Trophoblast cell (in vitro differentiated cells and primary cell): ENCODE results near the gene MACROD2.

Source experiments
- DNase-seq, 2 donors: peaks; one replicate each; pipeline ENCODE4 v3.0.0-alpha.2; 2016
- H2AFZ ChIP-seq: 2 replicates; pipeline ENCODE4 v1.6.1; 2013; ENCODE audit warnings: low read length, moderate library complexity, mild to moderate bottlenecking; ENCODE audit not compliant: insufficient read depth, poor library complexity
- H2AK5ac ChIP-seq: 2 replicates; pipeline ENCODE4 v1.6.1; 2013; ENCODE audit warnings: mild to moderate bottlenecking, low read length
- H2BK120ac ChIP-seq: 2 replicates; pipeline ENCODE4 v1.6.1; 2013; ENCODE audit warnings: low read length, mild to moderate bottlenecking, moderate library complexity; ENCODE audit not compliant: insufficient read depth, poor library complexity
- H2BK12ac ChIP-seq: 2 replicates; pipeline ENCODE4 v1.6.1; 2013; ENCODE audit warnings: mild to moderate bottlenecking, low read length, moderate library complexity
- H2BK5ac ChIP-seq: 2 replicates; pipeline ENCODE4 v1.6.1; 2013; ENCODE audit warnings: low read length, low read depth, moderate library complexity, mild to moderate bottlenecking; ENCODE audit not compliant: poor library complexity
- H3K14ac ChIP-seq: 2 replicates; pipeline ENCODE4 v1.6.1; 2013; ENCODE audit warnings: mild to moderate bottlenecking, low read length
- H3K18ac ChIP-seq: 2 replicates; pipeline ENCODE4 v1.6.1; 2013; ENCODE audit warnings: mild to moderate bottlenecking, low read length
- H3K23ac ChIP-seq: 2 replicates; pipeline ENCODE4 v1.6.1; 2013; ENCODE audit warnings: low read length
- H3K27ac ChIP-seq: 2 replicates; pipeline ENCODE4 v1.5.1; 2013; ENCODE audit warnings: low read depth, mild to moderate bottlenecking, inconsistent platforms, low read length, moderate library complexity
- H3K27me3 ChIP-seq: 2 replicates; pipeline ENCODE4 v1.6.1; 2013; ENCODE audit warnings: inconsistent platforms, mild to moderate bottlenecking, low read length, moderate library complexity; ENCODE audit not compliant: insufficient read depth
- H3K36me3 ChIP-seq, 2 experiments: 1 replicate in 1 of 2; 2 replicates in 1 of 2; pipeline ENCODE4 v1.6.1; 2013; ENCODE audit warnings: low read length in 2 of 2, mild to moderate bottlenecking in 2 of 2, moderate library complexity in 1 of 2; ENCODE audit not compliant: insufficient read depth in 2 of 2, control insufficient read depth in 1 of 2
- H3K4ac ChIP-seq: 2 replicates; pipeline ENCODE4 v1.6.1; 2013; ENCODE audit warnings: low read depth, mild to moderate bottlenecking, low read length, moderate library complexity
- H3K4me1 ChIP-seq, 2 experiments: 1 replicate in 1 of 2; 2 replicates in 1 of 2; pipeline ENCODE4 v1.6.1; 2013; ENCODE audit warnings: low read length in 2 of 2, mild to moderate bottlenecking in 2 of 2, moderate library complexity in 1 of 2; ENCODE audit not compliant: insufficient read depth in 2 of 2, control insufficient read depth in 1 of 2
- H3K4me2 ChIP-seq: 2 replicates; pipeline ENCODE4 v1.6.1; 2013; ENCODE audit warnings: inconsistent platforms, mild to moderate bottlenecking, low read length, moderate library complexity
- H3K4me3 ChIP-seq: 2 replicates; pipeline ENCODE4 v1.5.1; 2013; ENCODE audit warnings: mild to moderate bottlenecking, low read depth, low read length, inconsistent platforms
- H3K79me1 ChIP-seq: one replicate; pipeline ENCODE4 v1.6.1; 2013; ENCODE audit warnings: low read length
- H3K79me2 ChIP-seq: 2 replicates; pipeline ENCODE4 v1.6.1; 2013; ENCODE audit warnings: low read length, mild to moderate bottlenecking; ENCODE audit not compliant: control insufficient read depth, insufficient read depth, poor library complexity
- H3K9ac ChIP-seq: 2 replicates; pipeline ENCODE4 v1.6.1; 2013; ENCODE audit warnings: mild to moderate bottlenecking, low read length
- H3K9me3 ChIP-seq: 2 replicates; pipeline ENCODE4 v1.6.1; 2013; ENCODE audit warnings: low read depth, mild to moderate bottlenecking, control low read depth, inconsistent platforms, low read length; ENCODE audit not compliant: insufficient read depth
- H4K12ac ChIP-seq: 2 replicates; pipeline ENCODE4 v1.6.1; 2013; ENCODE audit warnings: low read depth, mild to moderate bottlenecking, low read length, moderate library complexity
- H4K8ac ChIP-seq: 2 replicates; pipeline ENCODE4 v1.6.1; 2013; ENCODE audit warnings: low read depth, mild to moderate bottlenecking, low read length, moderate library complexity
- H4K91ac ChIP-seq: one replicate; pipeline ENCODE4 v1.6.1; 2013; ENCODE audit warnings: low read depth, mild to moderate bottlenecking, low read length, moderate library complexity
- whole genome bisulfite sequencing: extraction: QIAGEN DNeasy Blood & Tissue Kit; methylation state at CpG from one replicate; pipeline ENCODE4 v1.1.7; 2013; ENCODE audit warnings: missing lambda C conversion rate; ENCODE audit not compliant: insufficient read length, insufficient coverage; ENCODE audit errors: extremely low coverage; 5-methylcytosine and 5-hydroxymethylcytosine counted together

Gene MACROD2

GRCh38 chr20:14414560-14414959 lies 419.2 kb downstream of the MACROD2 start:
- Histone ChIP-seq H3K4ac (no peak overlapping the region), H3K27me3 (no peaks in the 10 kb centered on the region), H2BK120ac (no peak overlapping the region), H3K4me1 (peaks cover 2% of the 10 kb centered on the region in 2 experiments), H3K79me2 (no peaks in the 10 kb centered on the region), H3K4me3 (no peak overlapping the region), H3K36me3 (no peaks in the 10 kb centered on the region), H2BK5ac (no peak overlapping the region), H2BK12ac (no peak overlapping the region), H3K4me2 (no peak overlapping the region), H4K91ac (no peak overlapping the region), H3K18ac (no peak overlapping the region), H3K79me1 (peaks cover 2% of the 10 kb centered on the region), H3K27ac (no peak overlapping the region), H3K23ac (no peak overlapping the region), H2AFZ (no peak overlapping the region), H3K9ac (no peak overlapping the region), H3K9me3 (no peaks in the 10 kb centered on the region), H4K8ac (no peak overlapping the region), H3K14ac (no peak overlapping the region), H4K12ac (no peak overlapping the region), H2AK5ac (no peak overlapping the region)
- no CpG with 5 or more reads among the region's 2 CpGs for WGBS
- DNase-seq, result no peak

GRCh38 chr20:14415467-14415866 lies 420.2 kb downstream of the MACROD2 start:
- H3K18ac ChIP-seq, result no peak overlapping the region
- H2AFZ ChIP-seq, result no peak overlapping the region
- no peak overlapping the region for H2BK12ac ChIP-seq
- no peak overlapping the region for H4K91ac ChIP-seq
- H3K23ac ChIP-seq, result no peak overlapping the region
- H3K9ac ChIP-seq, result no peak overlapping the region
- peaks cover 2% of the 10 kb centered on the region in 2 experiments for H3K4me1 ChIP-seq
- no peak overlapping the region for H3K27ac ChIP-seq
- no peak overlapping the region for H2AK5ac ChIP-seq
- H3K9me3 ChIP-seq, result no peaks in the 10 kb centered on the region
- no peak overlapping the region for H3K4me2 ChIP-seq
- H3K14ac ChIP-seq, result no peak overlapping the region
- DNase-seq, result no peak
- no peak overlapping the region for H3K4me3 ChIP-seq
- no peaks in the 10 kb centered on the region for H3K36me3 ChIP-seq
- no peak overlapping the region for H3K4ac ChIP-seq
- H2BK5ac ChIP-seq, result no peak overlapping the region
- H4K8ac ChIP-seq, result no peak overlapping the region
- H2BK120ac ChIP-seq, result no peak overlapping the region
- H3K79me2 ChIP-seq, result no peaks in the 10 kb centered on the region
- H3K79me1 ChIP-seq, result peaks cover 2% of the 10 kb centered on the region
- WGBS, result no CpG with 5 or more reads among the region's 3 CpGs
- H3K27me3 ChIP-seq, result no peaks in the 10 kb centered on the region
- no peak overlapping the region for H4K12ac ChIP-seq

GRCh38 chr20:14418376-14418775 lies 423.1 kb downstream of the MACROD2 start:
- H2BK120ac ChIP-seq, result no peak overlapping the region
- H3K79me1 ChIP-seq, result peaks cover 2% of the 10 kb centered on the region
- no peak overlapping the region for H2BK12ac ChIP-seq
- no peak overlapping the region for H3K4ac ChIP-seq
- H3K4me3 ChIP-seq, result no peak overlapping the region
- no peak overlapping the region for H3K23ac ChIP-seq
- no peak overlapping the region for H4K91ac ChIP-seq
- H4K12ac ChIP-seq, result no peak overlapping the region
- H2AFZ ChIP-seq, result no peak overlapping the region
- H3K9me3 ChIP-seq, result no peaks in the 10 kb centered on the region
- no peak overlapping the region for H2AK5ac ChIP-seq
- H3K79me2 ChIP-seq, result no peaks in the 10 kb centered on the region
- no peak overlapping the region for H3K27ac ChIP-seq
- no peak overlapping the region for H3K14ac ChIP-seq
- H4K8ac ChIP-seq, result no peak overlapping the region
- H3K27me3 ChIP-seq, result no peaks in the 10 kb centered on the region
- WGBS, result no CpG with 5 or more reads among the region's 2 CpGs
- H3K36me3 ChIP-seq, result no peaks in the 10 kb centered on the region
- no peak overlapping the region for H3K18ac ChIP-seq
- no peak for DNase-seq
- peaks cover 2% of the 10 kb centered on the region in 2 experiments for H3K4me1 ChIP-seq
- H3K9ac ChIP-seq, result no peak overlapping the region
- no peak overlapping the region for H3K4me2 ChIP-seq
- no peak overlapping the region for H2BK5ac ChIP-seq

GRCh38 chr20:14422892-14423291 lies 427.6 kb downstream of the MACROD2 start:
- no peak overlapping the region for H4K91ac ChIP-seq
- no peaks in the 10 kb centered on the region for H3K79me1 ChIP-seq
- H2AFZ ChIP-seq, result no peak overlapping the region
- no peak overlapping the region for H3K4ac ChIP-seq
- H2AK5ac ChIP-seq, result no peak overlapping the region
- WGBS, result no CpG with 5 or more reads among the region's 4 CpGs
- no peak overlapping the region for H3K14ac ChIP-seq
- no peak overlapping the region for H3K18ac ChIP-seq
- no peaks in the 10 kb centered on the region for H3K4me1 ChIP-seq
- no peak overlapping the region for H3K4me2 ChIP-seq
- H4K12ac ChIP-seq, result no peak overlapping the region
- no peaks in the 10 kb centered on the region for H3K27me3 ChIP-seq
- no peak overlapping the region for H2BK5ac ChIP-seq
- H3K36me3 ChIP-seq, result no peaks in the 10 kb centered on the region
- no peak overlapping the region for H3K23ac ChIP-seq
- H3K27ac ChIP-seq, result no peak overlapping the region
- DNase-seq, result no peak
- no peak overlapping the region for H3K4me3 ChIP-seq
- no peak overlapping the region for H2BK12ac ChIP-seq
- no peaks in the 10 kb centered on the region for H3K9me3 ChIP-seq
- no peak overlapping the region for H3K9ac ChIP-seq
- no peaks in the 10 kb centered on the region for H3K79me2 ChIP-seq
- H4K8ac ChIP-seq, result no peak overlapping the region
- no peak overlapping the region for H2BK120ac ChIP-seq
